ENCODE results near the gene LAMA4. TPM values are rescaled to one million over a fixed set of nuclear protein-coding genes. Genes with fewer than 3 reads are reported as not detected.
A peak's percentile ranks its signal among the peaks of the same experiment; 100 is the strongest.

Gene LAMA4
- total RNA-seq, 1 donor from 2014 or later = 103 TPM

DNA sequence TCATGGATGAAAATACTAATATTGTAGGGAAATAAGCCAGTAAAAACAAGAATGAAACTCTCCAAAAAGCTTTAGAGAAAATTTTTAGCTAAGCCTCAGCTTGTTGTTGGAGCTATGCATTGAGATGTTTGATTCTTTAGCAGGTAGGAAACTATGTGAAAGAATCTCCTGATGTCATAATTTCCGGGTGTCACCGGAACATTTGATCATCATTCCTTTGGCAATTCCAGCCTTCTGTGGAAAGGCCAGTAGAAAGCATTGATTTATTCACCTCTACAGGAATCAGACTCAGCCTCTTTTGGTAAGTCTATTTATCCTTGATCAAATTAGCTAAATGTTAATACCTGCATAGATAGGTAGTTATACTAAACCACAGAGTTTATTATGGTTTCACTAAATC lies 157.5 kb downstream of the LAMA4 start:
- Histone ChIP-seq H3K9me3 (replicated peaks) (no peaks in the 10 kb centered on the region), H3K27ac (replicated peaks) (no peak overlapping the region), H3K36me3 (peaks cover 9% of the 10 kb centered on the region), H3K4me3 (no peak overlapping the region), H3K4me1 (peaks cover 12% of the 10 kb centered on the region), H3K27me3 (ENCODE audit: low read depth) (no peaks in the 10 kb centered on the region)
- TF ChIP-seq, protein P1, sequence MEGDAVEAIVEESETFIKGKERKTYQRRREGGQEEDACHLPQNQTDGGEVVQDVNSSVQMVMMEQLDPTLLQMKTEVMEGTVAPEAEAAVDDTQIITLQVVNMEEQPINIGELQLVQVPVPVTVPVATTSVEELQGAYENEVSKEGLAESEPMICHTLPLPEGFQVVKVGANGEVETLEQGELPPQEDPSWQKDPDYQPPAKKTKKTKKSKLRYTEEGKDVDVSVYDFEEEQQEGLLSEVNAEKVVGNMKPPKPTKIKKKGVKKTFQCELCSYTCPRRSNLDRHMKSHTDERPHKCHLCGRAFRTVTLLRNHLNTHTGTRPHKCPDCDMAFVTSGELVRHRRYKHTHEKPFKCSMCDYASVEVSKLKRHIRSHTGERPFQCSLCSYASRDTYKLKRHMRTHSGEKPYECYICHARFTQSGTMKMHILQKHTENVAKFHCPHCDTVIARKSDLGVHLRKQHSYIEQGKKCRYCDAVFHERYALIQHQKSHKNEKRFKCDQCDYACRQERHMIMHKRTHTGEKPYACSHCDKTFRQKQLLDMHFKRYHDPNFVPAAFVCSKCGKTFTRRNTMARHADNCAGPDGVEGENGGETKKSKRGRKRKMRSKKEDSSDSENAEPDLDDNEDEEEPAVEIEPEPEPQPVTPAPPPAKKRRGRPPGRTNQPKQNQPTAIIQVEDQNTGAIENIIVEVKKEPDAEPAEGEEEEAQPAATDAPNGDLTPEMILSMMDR (IDR thresholded peaks at IDR 0.05; ENCODE audit: borderline replicate concordance) = no peak
- intact Hi-C loops (cut with micrococcal nuclease) = no loop called here
- DNase-seq = no peak

DNA sequence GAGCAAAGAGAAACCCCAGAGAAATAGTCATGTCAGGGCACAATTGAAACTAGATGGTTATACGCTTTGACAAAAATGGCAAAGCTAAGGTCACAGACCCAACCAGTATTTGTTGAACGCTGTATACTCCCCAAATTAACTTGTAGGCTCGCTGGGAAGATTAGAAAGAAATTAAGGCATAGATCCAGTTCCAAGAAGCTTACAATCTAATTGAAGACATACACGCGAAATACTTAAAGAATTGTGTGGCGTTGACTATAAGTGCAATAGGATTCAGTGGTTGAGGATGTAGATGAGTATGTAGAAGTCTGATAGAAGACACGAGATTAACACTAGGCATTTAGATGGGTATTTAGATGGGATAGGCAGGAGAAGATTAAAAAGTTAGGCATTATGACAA lies 166.5 kb downstream of the LAMA4 start:
- H3K9me3 ChIP-seq (replicated peaks) = no peaks in the 10 kb centered on the region
- DNase-seq = no peak
- H3K27ac ChIP-seq (replicated peaks) = peak overlapping the region; percentile 93
- intact Hi-C loops (cut with micrococcal nuclease) = no loop called here
- H3K27me3 ChIP-seq (ENCODE audit: low read depth) = no peaks in the 10 kb centered on the region
- H3K36me3 ChIP-seq = peaks cover 24% of the 10 kb centered on the region
- TF ChIP-seq, protein P1 (IDR thresholded peaks at IDR 0.05; ENCODE audit: borderline replicate concordance) = no peak
- peaks cover 51% of the 10 kb centered on the region for H3K4me1 ChIP-seq
- peak overlapping the region; percentile 85 for H3K4me3 ChIP-seq

DNA sequence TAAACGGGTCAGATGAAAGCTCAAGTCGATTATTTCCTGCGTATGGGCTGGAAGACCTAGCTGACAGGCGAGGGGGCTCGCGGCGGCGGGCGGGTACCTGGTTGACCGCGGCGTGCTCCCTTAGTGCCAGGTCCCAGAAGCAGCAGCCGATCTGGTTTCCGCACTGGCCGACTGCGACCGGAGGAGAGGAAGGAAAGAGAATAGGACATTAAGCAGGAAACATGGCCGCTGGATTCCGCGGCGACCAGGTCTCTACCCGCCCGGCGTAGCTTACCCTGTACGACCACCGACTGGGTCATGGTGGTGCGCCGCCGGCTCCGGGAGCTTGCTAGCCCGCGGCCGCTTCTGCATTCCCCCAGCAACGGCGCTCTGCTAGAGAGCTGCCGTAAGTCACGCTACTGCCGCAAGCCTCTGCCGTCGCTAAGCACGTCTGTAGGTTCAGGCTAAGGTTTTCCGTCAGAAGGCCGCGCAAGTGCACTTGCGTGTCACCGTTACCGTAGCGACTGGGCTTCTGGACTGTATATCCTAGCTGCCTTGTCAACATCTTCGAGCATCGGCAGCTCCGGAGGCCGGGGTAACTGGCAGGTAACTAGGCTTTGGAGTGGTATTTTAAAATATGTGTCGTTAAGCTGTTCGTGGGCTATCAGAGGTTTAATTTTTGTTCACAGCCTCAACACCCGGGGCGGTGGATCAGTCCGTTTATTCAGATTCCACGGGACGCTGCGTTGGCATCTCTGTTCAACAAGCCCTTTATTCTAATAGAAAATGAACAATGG lies 167.0 kb downstream of the LAMA4 start, which contains the start of the genes FAM229B and TUBE1:
Gene FAM229B (plus strand): TSS at position 456 of the 776 bp plus-strand sequence. CDS start 11,693 bp downstream, outside the sequence.
Gene TUBE1 (minus strand): TSS at position 347 of the 776 bp plus-strand sequence. CDS start 48 bp downstream, at position 299.
- H3K27me3 ChIP-seq (ENCODE audit: low read depth) = no peaks in the 10 kb centered on the region
- H3K27ac ChIP-seq (replicated peaks) = peak within 1 kb of the TSS; percentile 93
- TF ChIP-seq, protein P1 (IDR thresholded peaks at IDR 0.05; ENCODE audit: borderline replicate concordance) = peak; percentile 27
- intact Hi-C loops (cut with micrococcal nuclease) = no loop called here
- H3K4me3 ChIP-seq = peak within 1 kb of the TSS; percentile 85
- H3K9me3 ChIP-seq (replicated peaks) = no peaks in the 10 kb centered on the region
- peaks cover 51% of the 10 kb centered on the region for H3K4me1 ChIP-seq
- DNase-seq = peak; percentile 90
- peaks cover 29% of the 10 kb centered on the region for H3K36me3 ChIP-seq

DNA sequence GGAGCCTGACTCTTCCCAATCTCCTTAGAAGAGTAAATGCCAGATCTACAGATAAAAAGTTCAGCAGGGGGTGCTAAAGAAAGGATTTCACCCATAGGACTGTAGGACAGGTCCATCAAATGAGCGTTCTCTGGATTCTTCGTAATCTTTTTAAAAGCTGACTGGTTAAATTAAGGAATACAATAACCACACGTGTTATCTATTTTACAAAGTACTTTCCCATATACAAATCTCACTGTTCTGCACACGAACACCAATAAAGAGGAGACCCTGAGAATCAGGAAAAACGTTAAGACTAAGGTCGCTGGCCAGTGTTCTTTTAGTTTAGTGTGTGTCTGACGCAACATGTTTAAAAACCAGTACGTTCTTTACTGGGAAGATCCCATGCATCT lies 167.6 kb downstream of the LAMA4 start:
- H3K4me3 ChIP-seq = peak overlapping the region; percentile 85
- intact Hi-C loops (cut with micrococcal nuclease) = no loop called here
- H3K9me3 ChIP-seq (replicated peaks) = no peaks in the 10 kb centered on the region
- no peaks in the 10 kb centered on the region for H3K27me3 ChIP-seq (ENCODE audit: low read depth)
- no peak for DNase-seq
- H3K4me1 ChIP-seq = peaks cover 49% of the 10 kb centered on the region
- peaks cover 32% of the 10 kb centered on the region for H3K36me3 ChIP-seq
- peak overlapping the region; percentile 93 for H3K27ac ChIP-seq (replicated peaks)
- TF ChIP-seq, protein P1 (IDR thresholded peaks at IDR 0.05; ENCODE audit: borderline replicate concordance) = peak; percentile 17

DNA sequence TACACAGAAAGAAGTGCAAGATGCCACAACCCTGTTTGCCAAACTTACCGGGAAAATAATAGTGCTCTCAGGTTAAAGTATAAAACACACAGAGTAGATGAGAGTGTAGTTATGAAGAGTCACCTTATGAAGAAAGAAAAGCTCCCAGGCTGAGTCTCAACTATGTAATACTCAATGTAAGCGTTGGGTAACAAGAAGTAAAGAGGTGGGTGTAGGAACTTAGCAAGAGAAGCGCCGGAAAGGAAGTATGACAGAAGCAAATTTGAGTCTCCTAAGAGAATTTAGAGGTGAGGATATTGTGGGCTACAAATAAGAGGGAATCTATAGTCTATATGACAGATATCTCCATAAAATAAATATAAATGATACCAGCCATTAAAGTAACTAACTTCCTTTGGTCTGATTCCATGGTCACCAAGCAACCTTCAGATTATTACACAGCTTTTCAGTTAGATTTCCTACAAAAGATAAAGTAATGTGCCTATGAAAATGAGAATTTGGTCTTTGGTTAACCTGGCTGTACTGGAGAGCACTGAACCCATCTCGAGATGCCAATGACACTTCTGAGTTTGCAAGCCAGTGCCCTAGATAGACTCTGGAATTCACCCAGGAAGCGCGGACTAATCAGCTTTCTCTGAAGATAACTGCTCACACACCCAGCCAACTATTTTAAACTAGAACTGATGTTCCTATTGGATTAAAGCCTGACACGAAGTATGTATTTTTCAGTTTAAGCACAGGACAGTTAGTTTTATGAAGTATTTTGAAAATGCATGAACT lies 168.9 kb downstream of the LAMA4 start:
- peaks cover 44% of the 10 kb centered on the region for H3K36me3 ChIP-seq
- peak overlapping the region; percentile 93 for H3K27ac ChIP-seq (replicated peaks)
- intact Hi-C loops (cut with micrococcal nuclease) = no loop called here

More for the DNA sequence above, 168.9 kb downstream of the LAMA4 start:
- Histone ChIP-seq H3K4me1 (peaks cover 41% of the 10 kb centered on the region), H3K9me3 (replicated peaks) (no peaks in the 10 kb centered on the region), H3K4me3 (peak overlapping the region; percentile 85), H3K27me3 (ENCODE audit: low read depth) (no peaks in the 10 kb centered on the region)
- peak; percentile 23 for DNase-seq
- TF ChIP-seq, protein P1 (IDR thresholded peaks at IDR 0.05; ENCODE audit: borderline replicate concordance) = no peak

All from left ventricle myocardium inferior (tissue), 1 donor.